NCI-H748 treated with DMSO at 0.1 percent for 48 hours (cell line): ENCODE data around the gene TPO.

Source experiments
- DNase-seq: peaks from one replicate; lab custom pipeline; 2025; lab: John Stamatoyannopoulos, UW

Gene TPO

GRCh38 chr2:1584691-1585485 lies 171.6 kb downstream of the TPO start:
- no peak for DNase-seq

- no peak for DNase-seq
These were observed 172.4 kb downstream of the TPO start for GRCh38 chr2:1585635-1586034.

- DNase-seq: no peak
These were observed 173.1 kb downstream of the TPO start for GRCh38 chr2:1586251-1586922.

GRCh38 chr2:1586923-1587840 lies 173.9 kb downstream of the TPO start:
- no peak for DNase-seq

GRCh38 chr2:1588051-1588977 lies 175.1 kb downstream of the TPO start:
- DNase-seq: no peak

- no peak for DNase-seq
These were observed 175.8 kb downstream of the TPO start for GRCh38 chr2:1588978-1589621.

GRCh38 chr2:1590596-1591460 lies 177.6 kb downstream of the TPO start:
- DNase-seq: no peak

GRCh38 chr2:1591461-1591770 lies 178.2 kb downstream of the TPO start:
- no peak for DNase-seq
